ENCODE data around the gene PKD1L1.

DNA sequence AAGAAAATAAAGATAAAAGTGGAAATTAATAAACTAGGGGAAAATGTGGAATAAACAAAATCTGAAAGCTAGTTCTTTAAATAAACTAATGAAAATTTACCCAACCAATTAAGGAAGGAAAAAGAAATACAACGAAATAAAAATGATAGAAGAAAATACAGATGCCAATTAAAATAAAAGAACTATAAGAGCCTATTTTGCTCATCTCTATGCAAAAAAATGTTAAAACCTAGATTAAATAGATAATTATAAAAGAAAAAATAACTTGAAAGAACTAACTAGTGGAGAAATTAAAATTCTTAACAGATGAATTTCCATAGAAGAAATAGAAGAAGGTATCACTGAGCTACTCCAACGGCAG is 32.7 kb downstream of the PKD1L1 start:
- TF ChIP-seq, protein P1, sequence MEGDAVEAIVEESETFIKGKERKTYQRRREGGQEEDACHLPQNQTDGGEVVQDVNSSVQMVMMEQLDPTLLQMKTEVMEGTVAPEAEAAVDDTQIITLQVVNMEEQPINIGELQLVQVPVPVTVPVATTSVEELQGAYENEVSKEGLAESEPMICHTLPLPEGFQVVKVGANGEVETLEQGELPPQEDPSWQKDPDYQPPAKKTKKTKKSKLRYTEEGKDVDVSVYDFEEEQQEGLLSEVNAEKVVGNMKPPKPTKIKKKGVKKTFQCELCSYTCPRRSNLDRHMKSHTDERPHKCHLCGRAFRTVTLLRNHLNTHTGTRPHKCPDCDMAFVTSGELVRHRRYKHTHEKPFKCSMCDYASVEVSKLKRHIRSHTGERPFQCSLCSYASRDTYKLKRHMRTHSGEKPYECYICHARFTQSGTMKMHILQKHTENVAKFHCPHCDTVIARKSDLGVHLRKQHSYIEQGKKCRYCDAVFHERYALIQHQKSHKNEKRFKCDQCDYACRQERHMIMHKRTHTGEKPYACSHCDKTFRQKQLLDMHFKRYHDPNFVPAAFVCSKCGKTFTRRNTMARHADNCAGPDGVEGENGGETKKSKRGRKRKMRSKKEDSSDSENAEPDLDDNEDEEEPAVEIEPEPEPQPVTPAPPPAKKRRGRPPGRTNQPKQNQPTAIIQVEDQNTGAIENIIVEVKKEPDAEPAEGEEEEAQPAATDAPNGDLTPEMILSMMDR (IDR thresholded peaks at IDR 0.05), result no peak
- TF ChIP-seq POLR2A (IDR thresholded peaks at IDR 0.05) (no peak), EP300 (IDR thresholded peaks at IDR 0.05) (no peak), POLR2AphosphoS5 (IDR thresholded peaks at IDR 0.05) (no peak)

Data from sigmoid colon (tissue), 4 donors.